Measurements from ENCODE around the gene VPS36.

VPS36 gene

DNA sequence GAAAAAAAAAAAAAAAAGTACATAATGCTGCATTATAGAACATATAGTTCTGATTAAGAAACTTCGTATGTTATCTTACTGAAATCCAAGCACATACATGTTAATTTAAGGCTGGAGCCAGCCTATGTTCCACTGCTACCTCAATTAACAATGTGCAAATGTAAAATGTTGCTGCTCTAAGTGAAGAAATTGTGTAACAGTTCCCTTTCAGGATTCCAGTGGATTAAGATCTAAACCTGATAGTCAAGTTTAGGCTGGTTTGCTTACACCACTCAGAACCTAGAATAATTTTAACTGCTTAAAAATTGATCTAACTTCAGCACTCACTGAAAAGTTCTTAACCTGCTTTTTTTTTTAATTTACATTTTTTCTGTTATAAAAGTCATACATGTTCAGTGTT lies 4.2 kb downstream of the VPS36 start:
- no peak for TF ChIP-seq GATA3 (IDR thresholded peaks at IDR 0.05; ENCODE audit: low read depth, low read length)
- TF ChIP-seq GATA2 (IDR thresholded peaks at IDR 0.05; ENCODE audit: low read depth, low read length): no peak

DNA sequence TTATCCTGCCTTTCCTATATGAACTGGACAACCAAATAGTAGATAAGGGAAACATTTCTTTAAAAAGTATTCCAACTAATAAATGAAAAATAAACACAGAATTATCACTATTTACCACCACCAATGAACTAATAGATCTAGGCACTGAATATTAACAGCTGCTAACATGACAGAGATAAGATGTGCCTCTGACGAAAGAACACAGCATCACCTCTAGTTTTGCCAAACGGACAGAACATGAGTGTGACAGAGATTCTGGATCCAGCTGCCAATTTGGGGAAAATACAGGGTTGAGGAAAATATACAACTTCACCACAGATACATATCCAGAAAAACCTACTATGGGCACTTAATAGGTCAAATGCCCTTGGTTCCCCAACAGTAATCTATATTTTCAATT lies 18.0 kb downstream of the VPS36 start:
- no peak for TF ChIP-seq GATA3 (IDR thresholded peaks at IDR 0.05; ENCODE audit: low read depth, low read length)
- TF ChIP-seq GATA2 (IDR thresholded peaks at IDR 0.05; ENCODE audit: low read depth, low read length): no peak

DNA sequence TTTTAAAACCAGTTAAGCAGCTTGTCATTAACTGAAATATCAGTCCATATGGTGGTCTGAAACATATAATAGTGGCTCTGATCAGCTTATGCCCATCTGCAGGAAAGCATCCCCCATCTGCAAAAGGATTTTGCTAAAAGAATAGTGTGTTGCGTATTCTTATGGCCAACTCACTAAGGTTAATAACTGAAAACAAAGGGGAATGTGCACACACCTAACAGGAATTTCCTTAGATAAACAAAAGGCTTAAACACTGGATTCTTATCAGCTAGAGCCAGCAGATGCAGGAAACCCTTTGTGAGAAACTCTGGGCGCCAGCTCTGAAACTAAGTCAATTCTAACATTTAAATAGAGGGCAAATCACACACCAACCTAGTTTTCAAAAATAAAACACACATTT lies 22.1 kb downstream of the VPS36 start:
- no peak for TF ChIP-seq GATA3 (IDR thresholded peaks at IDR 0.05; ENCODE audit: low read depth, low read length)
- TF ChIP-seq GATA2 (IDR thresholded peaks at IDR 0.05; ENCODE audit: low read depth, low read length): peak; percentile 7; the same call in 1 of the 2 replicates

DNA sequence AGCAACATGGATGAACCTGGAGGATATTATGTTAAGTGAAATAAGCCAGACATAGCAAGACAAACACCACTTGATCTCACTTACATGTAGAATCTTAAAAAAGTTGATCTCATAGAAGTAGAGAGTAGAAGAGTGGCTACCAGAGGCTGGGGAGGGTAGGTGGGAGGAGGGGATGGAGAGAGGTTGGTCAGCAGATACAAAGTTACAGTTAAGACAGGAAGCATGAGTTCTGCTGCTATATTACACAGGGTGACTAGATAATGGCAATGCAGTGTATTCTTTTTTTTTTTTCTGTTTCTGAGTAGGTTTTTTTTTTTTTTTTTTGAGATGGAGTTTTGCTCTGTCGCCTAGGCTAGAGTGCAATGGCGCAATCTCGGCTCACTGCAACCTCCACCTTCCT lies 29.2 kb downstream of the VPS36 start:
- TF ChIP-seq GATA2 (IDR thresholded peaks at IDR 0.05; ENCODE audit: low read depth, low read length): no peak
- TF ChIP-seq GATA3 (IDR thresholded peaks at IDR 0.05; ENCODE audit: low read depth, low read length): no peak

DNA sequence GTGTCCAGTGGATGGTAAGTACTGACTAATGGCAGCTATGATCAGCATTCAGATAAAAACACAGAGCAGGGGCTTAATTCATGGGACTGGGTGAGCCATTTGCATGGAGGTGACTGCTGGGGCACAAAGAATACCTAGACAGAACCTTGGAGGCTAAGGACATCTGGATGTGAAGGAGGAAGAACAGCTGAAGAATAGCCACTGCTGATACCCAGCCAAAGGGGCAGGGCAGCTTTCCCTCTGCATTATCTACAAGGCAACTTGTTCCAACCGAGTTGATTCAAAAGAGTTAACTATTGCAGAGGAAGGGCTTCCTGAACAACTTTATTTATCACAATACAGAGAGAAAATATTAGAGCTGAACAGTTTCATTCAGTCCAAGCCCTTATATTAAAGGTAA lies 31.4 kb downstream of the VPS36 start:
- TF ChIP-seq GATA3 (IDR thresholded peaks at IDR 0.05; ENCODE audit: low read depth, low read length): no peak
- no peak for TF ChIP-seq GATA2 (IDR thresholded peaks at IDR 0.05; ENCODE audit: low read depth, low read length)

DNA sequence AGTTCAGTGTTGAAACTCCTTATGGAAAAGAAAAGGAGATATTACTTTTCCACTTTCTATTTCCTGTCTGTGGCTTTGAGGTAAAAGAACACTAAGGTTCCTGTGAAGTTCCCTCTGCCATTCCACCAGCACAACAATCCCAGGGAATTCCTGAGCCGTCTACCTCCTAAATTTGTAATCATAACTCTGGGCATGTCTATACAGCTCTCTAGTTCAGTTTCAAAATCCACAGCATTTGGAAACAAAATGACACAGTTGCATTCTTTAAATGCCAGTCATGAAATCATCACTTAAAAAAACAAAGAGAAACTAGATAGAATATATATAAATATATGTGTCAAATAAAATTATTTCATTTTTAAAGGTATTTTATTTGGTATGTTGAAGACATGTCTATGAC lies 35.5 kb downstream of the VPS36 start:
- no peak for TF ChIP-seq GATA3 (IDR thresholded peaks at IDR 0.05; ENCODE audit: low read depth, low read length)
- no peak for TF ChIP-seq GATA2 (IDR thresholded peaks at IDR 0.05; ENCODE audit: low read depth, low read length)

DNA sequence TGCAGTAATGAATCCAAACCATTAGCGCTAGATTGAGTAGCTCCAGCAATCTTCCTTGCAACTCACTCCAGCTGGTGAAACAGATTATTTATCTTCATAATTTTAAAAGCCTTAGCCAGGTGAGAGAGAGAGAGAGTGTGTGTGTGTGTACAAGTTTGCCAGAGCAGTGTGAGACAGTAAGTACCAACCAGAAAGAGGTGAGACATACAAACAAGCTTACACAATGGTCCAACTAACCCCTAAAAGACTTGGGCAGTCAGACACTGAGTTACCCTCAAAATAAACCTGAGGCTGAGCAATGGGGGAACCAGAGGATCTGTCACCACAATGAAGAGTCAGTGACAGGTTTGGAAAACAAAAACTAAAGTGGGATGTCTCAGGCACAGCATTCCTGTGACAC lies 36.4 kb downstream of the VPS36 start:
- no peak for TF ChIP-seq GATA3 (IDR thresholded peaks at IDR 0.05; ENCODE audit: low read depth, low read length)
- no peak for TF ChIP-seq GATA2 (IDR thresholded peaks at IDR 0.05; ENCODE audit: low read depth, low read length)

DNA sequence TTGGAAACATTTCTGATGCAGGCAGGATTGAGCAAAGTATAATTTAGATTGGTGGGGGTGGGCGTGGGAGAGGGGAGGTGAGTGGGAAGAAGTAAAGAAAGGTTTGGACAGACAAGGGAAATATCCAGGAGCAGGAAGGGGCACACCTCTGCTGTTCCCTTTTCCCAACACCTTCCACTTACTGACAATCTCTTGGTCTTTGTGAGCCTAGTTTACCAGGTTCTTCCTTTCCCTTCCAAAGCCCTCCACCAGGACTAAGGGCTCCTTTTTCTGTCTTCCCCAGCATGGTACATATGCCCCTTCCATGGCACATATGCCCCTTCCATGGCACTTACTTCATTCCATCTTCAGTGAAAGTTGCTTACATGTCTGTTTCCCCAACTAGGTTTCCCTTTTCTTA lies 38.3 kb downstream of the VPS36 start:
- TF ChIP-seq GATA2 (IDR thresholded peaks at IDR 0.05; ENCODE audit: low read depth, low read length) (no peak), GATA3 (IDR thresholded peaks at IDR 0.05; ENCODE audit: low read depth, low read length) (no peak)

DNA sequence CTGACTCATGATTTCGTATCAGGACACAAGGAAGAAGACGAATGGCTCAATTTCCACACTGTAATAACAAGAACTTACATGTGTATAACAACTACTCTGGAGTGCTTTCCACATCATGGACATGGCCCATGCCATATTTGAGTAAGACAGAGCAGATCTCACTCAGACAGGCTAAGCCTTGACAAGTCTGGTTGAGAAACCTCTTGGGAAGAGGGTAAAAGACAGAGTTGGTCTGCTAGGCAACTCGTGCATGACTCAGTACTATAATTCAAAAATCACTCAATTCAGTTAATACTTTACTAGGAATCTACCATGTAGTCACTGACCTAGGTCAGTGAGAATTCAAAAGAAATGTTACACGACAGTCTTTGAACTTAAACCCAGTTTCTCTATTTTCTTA lies 38.8 kb downstream of the VPS36 start:
- TF ChIP-seq GATA3 (IDR thresholded peaks at IDR 0.05; ENCODE audit: low read depth, low read length) (no peak), GATA2 (IDR thresholded peaks at IDR 0.05; ENCODE audit: low read depth, low read length) (no peak)

DNA sequence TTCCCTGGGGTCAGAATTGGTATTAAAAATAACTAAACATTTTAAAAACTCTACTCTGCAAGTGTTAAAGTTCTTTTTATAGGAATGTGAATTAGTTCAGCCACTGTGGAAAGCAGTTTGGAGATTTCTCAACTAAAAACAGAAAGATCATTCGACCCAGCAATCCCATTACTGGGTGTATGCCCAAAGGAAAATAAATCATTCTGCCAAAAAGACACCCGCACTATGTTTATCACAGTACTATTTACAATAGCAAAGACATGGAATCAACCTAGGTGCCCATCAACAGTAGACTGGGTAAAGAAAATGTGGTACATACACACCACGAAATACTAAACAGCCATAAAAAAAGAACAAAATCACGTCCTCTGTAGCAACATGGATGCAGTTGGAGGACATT lies 43.8 kb downstream of the VPS36 start:
- TF ChIP-seq GATA2 (IDR thresholded peaks at IDR 0.05; ENCODE audit: low read depth, low read length) (no peak), GATA3 (IDR thresholded peaks at IDR 0.05; ENCODE audit: low read depth, low read length) (no peak)

DNA sequence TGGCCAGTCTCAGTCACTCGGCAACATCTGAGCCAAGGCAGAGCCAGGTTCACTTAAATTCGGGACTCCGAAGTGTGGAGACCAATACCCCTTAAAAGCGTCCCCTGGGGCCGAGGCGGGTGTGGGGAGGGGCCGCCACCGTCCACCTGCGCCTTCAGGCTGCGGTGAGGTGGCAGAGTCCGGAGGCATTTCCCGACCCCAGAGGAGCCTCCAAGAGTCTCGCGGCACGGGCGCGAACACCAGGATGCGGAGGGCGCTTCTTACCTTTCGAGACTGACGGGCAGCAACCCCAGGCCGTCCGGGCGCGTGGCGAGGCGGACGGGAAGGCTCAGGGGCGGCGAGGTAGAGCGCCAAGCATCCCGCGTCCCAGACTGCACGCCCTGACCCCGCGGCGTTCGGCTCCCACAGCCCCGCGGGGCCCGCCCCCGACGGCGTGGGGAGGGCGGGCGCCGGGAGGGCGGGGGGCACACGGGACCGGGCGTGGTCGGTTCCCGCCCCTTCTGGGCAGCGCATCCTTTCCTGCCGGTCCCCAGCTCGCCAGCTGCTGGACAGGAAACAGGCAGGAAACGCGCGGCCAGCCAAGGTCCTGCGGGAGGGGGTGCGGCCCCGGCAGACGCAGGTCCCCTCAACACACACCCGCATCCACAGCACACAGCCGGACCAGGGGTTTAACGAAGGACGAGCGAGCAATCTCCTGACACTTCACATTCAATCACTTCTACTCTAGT lies 44.5 kb downstream of the VPS36 start, which contains the start of gene THSD1:
Gene THSD1 (minus strand): TSS at position 406 of the 728 bp plus-strand sequence. CDS start 3,572 bp downstream, outside the sequence.
- no peak for TF ChIP-seq GATA2 (IDR thresholded peaks at IDR 0.05; ENCODE audit: low read depth, low read length)
- no peak for TF ChIP-seq GATA3 (IDR thresholded peaks at IDR 0.05; ENCODE audit: low read depth, low read length)

DNA sequence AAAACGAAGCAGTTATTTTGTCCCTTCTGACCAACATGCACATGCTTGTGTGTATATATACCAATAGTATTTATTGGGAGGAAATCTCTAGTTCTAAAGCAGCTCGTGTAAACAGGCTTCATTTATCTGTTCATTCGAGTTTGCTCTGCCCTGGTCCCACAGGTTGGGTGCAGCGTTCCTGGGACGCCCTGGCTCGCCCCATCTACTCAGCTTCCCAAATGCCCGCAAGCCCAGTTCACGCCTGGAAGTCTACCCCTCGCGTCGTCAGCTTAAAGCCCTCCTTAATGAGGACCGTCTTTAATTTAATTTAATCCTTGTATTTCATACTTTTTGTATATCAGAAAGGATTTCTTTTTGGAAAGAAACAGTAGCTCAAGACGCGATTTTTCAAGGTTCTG lies 45.1 kb downstream of the VPS36 start:
- TF ChIP-seq GATA3 (IDR thresholded peaks at IDR 0.05; ENCODE audit: low read depth, low read length) (no peak), GATA2 (IDR thresholded peaks at IDR 0.05; ENCODE audit: low read depth, low read length) (no peak)

DNA sequence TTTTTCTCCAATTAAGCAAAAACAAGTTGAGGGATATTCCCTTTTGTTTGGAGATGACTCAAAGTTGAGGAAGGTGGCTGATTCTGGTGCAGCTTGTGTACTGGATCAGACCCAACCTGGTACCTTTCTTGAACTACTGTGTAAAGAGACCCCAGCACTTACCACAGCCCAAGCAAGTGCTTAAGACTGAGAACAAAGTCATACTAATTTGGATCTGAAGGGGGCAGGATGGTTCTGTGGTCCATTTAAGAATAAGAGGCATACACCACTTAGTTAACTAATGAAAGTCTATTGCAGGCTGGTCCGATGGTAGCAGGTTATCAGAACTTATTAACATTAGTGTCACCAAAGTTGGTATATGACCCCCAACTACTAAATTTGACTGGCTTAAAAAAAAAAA lies 50.7 kb downstream of the VPS36 start:
- TF ChIP-seq GATA3 (IDR thresholded peaks at IDR 0.05; ENCODE audit: low read depth, low read length): no peak
- TF ChIP-seq GATA2 (IDR thresholded peaks at IDR 0.05; ENCODE audit: low read depth, low read length): no peak

DNA sequence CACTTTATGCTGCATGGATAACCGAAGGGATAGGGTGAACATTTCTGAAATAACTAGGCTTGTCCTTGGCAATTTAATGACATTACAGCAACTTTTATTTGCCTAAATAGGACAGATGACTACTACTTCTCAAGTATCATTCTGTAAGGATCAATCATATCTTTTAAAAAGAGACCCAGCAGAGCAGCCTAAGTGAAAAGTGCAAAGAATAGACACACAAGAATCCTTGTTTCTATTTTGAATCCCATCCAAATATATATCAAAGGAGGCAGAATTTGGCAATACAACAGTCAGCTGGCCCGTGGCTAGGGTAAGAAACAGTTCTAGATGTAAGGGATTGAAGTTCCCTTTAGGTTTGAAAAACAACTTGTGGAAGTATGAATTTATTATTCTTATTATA lies 51.4 kb downstream of the VPS36 start:
- TF ChIP-seq GATA3 (IDR thresholded peaks at IDR 0.05; ENCODE audit: low read depth, low read length): no peak
- TF ChIP-seq GATA2 (IDR thresholded peaks at IDR 0.05; ENCODE audit: low read depth, low read length): no peak

DNA sequence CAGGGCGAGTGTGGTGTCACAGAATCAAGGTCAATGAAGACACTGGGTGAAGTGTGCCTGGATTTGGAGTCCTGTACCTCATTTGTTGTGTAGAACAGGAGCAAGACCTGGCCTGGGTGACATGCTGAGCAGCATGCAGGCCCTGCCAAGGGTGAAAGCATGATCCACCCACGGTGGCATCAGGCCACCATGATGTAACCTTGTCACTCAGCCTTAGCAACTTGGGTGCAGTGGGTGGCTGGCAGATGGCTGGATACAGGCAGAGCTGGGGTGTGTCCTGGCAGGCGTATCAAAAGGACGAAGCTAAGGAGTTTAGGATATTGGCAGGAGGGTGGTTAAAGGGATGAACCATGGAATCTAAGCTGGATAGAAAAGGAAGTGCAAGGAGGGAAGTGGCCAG lies 54.7 kb downstream of the VPS36 start:
- no peak for TF ChIP-seq GATA2 (IDR thresholded peaks at IDR 0.05; ENCODE audit: low read depth, low read length)
- TF ChIP-seq GATA3 (IDR thresholded peaks at IDR 0.05; ENCODE audit: low read depth, low read length): no peak

DNA sequence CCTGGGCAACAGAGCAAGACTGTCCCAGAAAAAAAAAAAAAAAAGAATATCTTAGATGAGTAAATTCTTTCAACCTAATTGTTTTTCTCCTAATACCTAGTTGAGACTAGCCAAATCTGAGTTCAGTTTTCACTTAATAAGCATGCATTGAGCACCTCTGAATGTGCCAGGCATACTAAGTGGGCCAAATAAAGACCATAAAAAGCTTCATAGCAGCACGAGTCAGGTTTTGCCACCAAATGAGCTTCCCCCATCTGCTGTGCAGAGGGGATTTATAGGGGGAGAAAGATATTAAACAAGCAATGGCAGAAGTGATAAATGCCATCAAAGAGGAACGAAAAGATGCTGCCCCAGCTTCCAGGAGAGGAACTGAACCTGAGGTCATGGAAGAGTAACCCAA lies 55.8 kb downstream of the VPS36 start:
- TF ChIP-seq GATA2 (IDR thresholded peaks at IDR 0.05; ENCODE audit: low read depth, low read length): no peak
- no peak for TF ChIP-seq GATA3 (IDR thresholded peaks at IDR 0.05; ENCODE audit: low read depth, low read length)

Measured in SH-SY5Y (cell line).